AG04450 (cell line): ENCODE data around the gene FANCC. TPM values are rescaled to one million over a fixed set of nuclear protein-coding genes. Genes with fewer than 3 reads are reported as not detected.
"Not testable (repeated sequence)": the region's sequence is repeated elsewhere in the genome, so short reads cannot be mapped to it uniquely, and the experiment has no call there.

Experiments
- CTCF ChIA-PET: fragments of 300-600, 350-600 bp; formaldehyde crosslinking; extraction: SDS; loops from one replicate; lab custom pipeline; 2022; ENCODE audit warnings: antibody characterized with exemption, inconsistent platforms; lab: Charles Lee
- POLR2A ChIA-PET: fragments of 350-600 bp; formaldehyde crosslinking; extraction: SDS; loops from one replicate; lab custom pipeline; 2021; ENCODE audit warnings: antibody characterized with exemption, inconsistent platforms; lab: Yijun Ruan, JAX
- DNase-seq: peaks from one replicate; pipeline ENCODE4 v3.0.0-alpha.2; 2011; ENCODE audit warnings: low read depth, low spot score
- H3K27ac ChIP-seq: one replicate; pipeline ENCODE4 v1.5.1; 2012; ENCODE audit warnings: low read depth, low read length, control low read depth
- H3K27me3 ChIP-seq: one replicate; pipeline ENCODE4 v1.6.0; 2012; ENCODE audit warnings: low read length; ENCODE audit not compliant: control insufficient read depth, insufficient read depth
- H3K4me3 ChIP-seq: 2 replicates; pipeline ENCODE4 v1.5.1; 2011; ENCODE audit warnings: mild to moderate bottlenecking, low read depth, low read length, control low read depth
- H3K9me3 ChIP-seq: 2 replicates; pipeline ENCODE4 v1.5.1; 2012; ENCODE audit warnings: low read length; ENCODE audit not compliant: control insufficient read depth, insufficient read depth
- CTCF ChIP-seq: IDR thresholded peaks from 2 replicates; pipeline ENCODE4 v1.5.1; 2011; ENCODE audit warnings: low read depth, low read length, control low read depth, inconsistent platforms
- polyA plus RNA-seq: library from polyadenylated mRNA; depleted of rRNA; stranded (reverse); fragments of >200 nt; gene quantifications from 2 replicates; pipeline ENCODE4 v1.2.3, GENCODE V29; 2011

The FANCC gene
- polyA plus RNA-seq, 1 experiment = 10.8 TPM

GRCh38 chr9:95224376-95225019 is 93.0 kb downstream of the FANCC start:
- TF ChIP-seq CTCF = no peak
- Histone ChIP-seq H3K27ac (no peak overlapping the region), H3K4me3 (no peak overlapping the region), H3K27me3 (no peaks in the 10 kb centered on the region), H3K9me3 (no peaks in the 10 kb centered on the region)
- DNase-seq = no peak
- CTCF ChIA-PET = interaction anchor here (1.6 kb wide), 1 partner anchor 41 kb away, joined by 5 read pairs; no protein-coding TSS in a partner anchor
- POLR2A ChIA-PET = no interaction called here

- CTCF ChIA-PET, DNase-seq, H3K27me3 ChIP-seq, H3K27ac ChIP-seq, H3K4me3 ChIP-seq, POLR2A ChIA-PET, H3K9me3 ChIP-seq: not testable (repeated sequence)
These were observed 97.2 kb downstream of the FANCC start for GRCh38 chr9:95220352-95220751.

GRCh38 chr9:95218773-95219172 is 98.7 kb downstream of the FANCC start:
- POLR2A ChIA-PET = no interaction called here
- CTCF ChIA-PET = no interaction called here

GRCh38 chr9:95217936-95218335 is 99.6 kb downstream of the FANCC start:
- CTCF ChIA-PET = interaction anchor here (0.7 kb wide), 1 partner anchor 47 kb away, joined by 3 read pairs; no protein-coding TSS in a partner anchor

More at GRCh38 chr9:95218773-95219172, 98.7 kb downstream of the FANCC start:
- no peak for DNase-seq
- H3K27ac ChIP-seq = no peak overlapping the region
- TF ChIP-seq CTCF = no peak
- H3K4me3 ChIP-seq = no peak overlapping the region
- no peaks in the 10 kb centered on the region for H3K9me3 ChIP-seq
- no peaks in the 10 kb centered on the region for H3K27me3 ChIP-seq

GRCh38 chr9:95215336-95215898 is 102.1 kb downstream of the FANCC start:
- ChIA-PET CTCF (no interaction called here), POLR2A (no interaction called here)
- TF ChIP-seq CTCF = no peak

More at GRCh38 chr9:95217936-95218335, 99.6 kb downstream of the FANCC start:
- POLR2A ChIA-PET = no interaction called here
- H3K27me3 ChIP-seq = no peaks in the 10 kb centered on the region
- TF ChIP-seq CTCF = no peak
- no peak overlapping the region for H3K27ac ChIP-seq
- no peaks in the 10 kb centered on the region for H3K9me3 ChIP-seq
- H3K4me3 ChIP-seq = no peak overlapping the region
- DNase-seq = no peak

More at GRCh38 chr9:95215336-95215898, 102.1 kb downstream of the FANCC start:
- Histone ChIP-seq H3K27ac (no peak overlapping the region), H3K27me3 (no peaks in the 10 kb centered on the region), H3K9me3 (no peaks in the 10 kb centered on the region), H3K4me3 (no peak overlapping the region)
- no peak for DNase-seq
